ENCODE measurements around the gene CCT2. TPM values are rescaled to one million over a fixed set of nuclear protein-coding genes. Genes with fewer than 3 reads are reported as not detected.

The CCT2 gene
- total and polyA plus RNA-seq, 9 of the 15 experiments (the other 6 are each of a cell fraction or from before 2014, with no cell fraction given), result 341 to 738 (median 490) TPM

- TF ChIP-seq ZBTB33 (CRISPR knock-in tag; IDR thresholded peaks at IDR 0.05) (peak; percentile 53), CCNT2 (IDR thresholded peaks at IDR 0.05; ENCODE audit: borderline replicate concordance, extremely low read depth, insufficient read length, low read depth, low read length) (peak; percentile 52), PHTF2 (CRISPR knock-in tag; IDR thresholded peaks at IDR 0.05) (no peak), MBD2 (IDR thresholded peaks at IDR 0.05; ENCODE audit: borderline replicate concordance, low read depth) (peak; percentile 80; the same call in 1 of the 2 replicates), FOXP1 (CRISPR knock-in tag; IDR thresholded peaks at IDR 0.05) (peak; percentile 23; the same call in 1 of the 2 replicates), ZNF511 (CRISPR knock-in tag; IDR thresholded peaks at IDR 0.05) (peak; percentile 88), ZBTB5 (IDR thresholded peaks at IDR 0.05) (no peak), ZNF12 (CRISPR knock-in tag; IDR thresholded peaks at IDR 0.05) (peak; percentile 87), AFF4 (CRISPR knock-in tag; IDR thresholded peaks at IDR 0.05) (peak; percentile 94; the same call in 1 of the 2 replicates), MAZ (CRISPR knock-in tag; conservative IDR thresholded peaks at IDR 0.05 in 1 of 2, IDR thresholded peaks at IDR 0.05 in 1 of 2) (peak; percentile 80 to 84; a peak in 3 of 4 replicates), JUND (IDR thresholded peaks at IDR 0.05; ENCODE audit: borderline replicate concordance, low read depth, low read length) (peak; percentile 67), JUND (tag; IDR thresholded peaks at IDR 0.05; ENCODE audit: borderline replicate concordance, low read depth, low read length) (peak; percentile 37; the same call in 1 of the 3 replicates), RCOR1 (IDR thresholded peaks at IDR 0.05; ENCODE audit: borderline replicate concordance in 1 of 2, low read depth in 2 of 2, low read length in 2 of 2) (peak in 1 of 2 experiments; percentile 47; a peak in 1 of 4 replicates), MLLT1 (IDR thresholded peaks at IDR 0.05) (peak in 1 of 2 experiments; percentile 51; a peak in 1 of 4 replicates), SP1 (CRISPR knock-in tag; IDR thresholded peaks at IDR 0.05) (peak; percentile 95)
Observed at GRCh38 chr12:69585189-69586062, at the start of gene CCT2 (continued).
